HG03103 (cell line): ENCODE measurements around the gene AMZ2.
"Not testable (repeated sequence)": the region's sequence is repeated elsewhere in the genome, so short reads cannot be mapped to it uniquely, and the experiment has no call there.

Source experiments
- ATAC-seq: cut with Tn5 transposase; IDR thresholded peaks from one replicate; pipeline ENCODE4 v1.9.1; 2021; ENCODE audit warnings: low read depth; ENCODE audit not compliant: unreplicated experiment

Gene AMZ2

DNA sequence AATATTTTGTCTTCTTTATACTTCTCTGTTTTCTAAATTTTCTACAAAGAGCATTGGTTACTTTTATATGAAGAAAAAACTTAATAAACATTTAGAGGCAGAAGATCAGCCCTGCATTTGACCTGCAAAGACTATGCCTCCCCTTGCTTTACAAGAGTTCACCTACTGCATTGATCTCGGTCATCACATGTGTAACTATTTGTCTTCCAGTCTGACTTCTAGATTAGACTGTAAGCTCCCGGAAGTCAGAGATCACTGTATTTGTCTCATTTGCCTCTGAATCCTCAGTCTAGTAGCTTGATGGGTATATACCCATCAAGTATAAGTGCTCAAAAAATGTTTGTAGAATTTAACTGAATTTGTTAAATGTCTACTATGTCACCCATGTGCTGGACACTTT lies 27.7 kb upstream of the AMZ2 start:
- not testable (repeated sequence) for ATAC-seq

GRCh38 chr17:68220786-68221185 lies 27.1 kb upstream of the AMZ2 start:
- ATAC-seq = not testable (repeated sequence)

- ATAC-seq = no peak
These were observed 26.1 kb upstream of the AMZ2 start for GRCh38 chr17:68221786-68222185.

DNA sequence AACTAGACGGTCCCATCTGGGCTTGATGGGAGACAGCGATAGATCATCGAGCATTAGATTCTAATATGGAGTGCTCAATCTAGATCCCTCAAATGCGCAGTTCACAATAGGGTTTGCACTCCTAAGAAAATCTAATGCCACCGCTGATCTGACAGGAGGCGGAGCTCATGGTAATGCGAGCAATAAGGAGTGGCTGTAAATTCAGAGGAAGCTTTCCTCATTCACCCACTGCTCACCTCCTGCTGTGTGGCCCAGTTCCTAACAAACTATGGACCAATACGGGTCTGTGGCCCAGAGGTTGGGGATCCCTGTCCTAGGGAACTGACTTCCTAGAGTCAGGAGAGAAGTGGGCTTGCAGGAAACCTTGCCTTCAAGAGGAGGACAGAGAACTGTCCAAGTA lies 25.2 kb upstream of the AMZ2 start:
- no peak for ATAC-seq

GRCh38 chr17:68225055-68225454 lies 22.8 kb upstream of the AMZ2 start:
- ATAC-seq = not testable (repeated sequence)

GRCh38 chr17:68228039-68228680 lies 19.7 kb upstream of the AMZ2 start:
- ATAC-seq = not testable (repeated sequence)

GRCh38 chr17:68228817-68229570 lies 18.8 kb upstream of the AMZ2 start:
- ATAC-seq = no peak

DNA sequence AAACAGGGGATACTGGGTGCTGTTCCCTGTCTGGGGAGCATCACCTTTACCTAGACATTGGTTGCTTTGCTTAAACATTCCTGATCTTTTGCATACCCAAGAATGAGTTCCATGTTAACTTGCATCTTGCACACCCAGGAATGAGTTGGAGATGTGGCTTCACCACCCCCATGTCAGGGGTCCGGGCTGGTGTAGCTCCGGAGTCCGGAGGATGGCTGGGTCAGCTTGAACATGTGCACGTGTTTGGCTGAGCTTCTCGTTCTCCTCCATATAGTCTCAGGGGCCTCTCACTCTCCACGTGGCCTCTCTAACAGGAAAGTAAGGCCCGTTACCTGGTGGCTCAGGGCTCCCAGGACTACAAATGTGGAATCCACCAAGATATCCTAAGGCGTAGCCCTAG lies 18.2 kb upstream of the AMZ2 start:
- ATAC-seq = no peak

GRCh38 chr17:68231131-68231530 lies 16.7 kb upstream of the AMZ2 start:
- ATAC-seq = not testable (repeated sequence)

GRCh38 chr17:68231541-68231940 lies 16.3 kb upstream of the AMZ2 start:
- no peak for ATAC-seq

DNA sequence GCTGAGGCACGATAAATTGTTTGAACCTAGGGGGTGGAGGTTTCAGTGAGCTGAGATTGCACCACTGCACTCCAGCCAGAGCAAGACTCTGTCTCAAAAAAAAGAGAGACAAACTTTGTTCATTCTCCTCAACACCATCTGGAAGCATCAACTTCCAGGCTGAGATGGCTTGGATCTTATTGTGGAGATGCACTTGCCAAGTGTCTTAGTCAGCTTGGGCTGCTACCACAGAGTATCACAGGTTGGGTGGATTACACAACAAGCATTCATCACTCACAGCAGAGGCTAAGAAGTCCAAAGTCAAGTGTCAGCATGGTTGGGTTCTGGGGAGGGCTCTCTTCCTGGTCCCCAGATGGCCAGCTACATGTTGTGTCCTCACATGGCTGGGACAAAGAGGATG lies 15.1 kb upstream of the AMZ2 start:
- not testable (repeated sequence) for ATAC-seq

DNA sequence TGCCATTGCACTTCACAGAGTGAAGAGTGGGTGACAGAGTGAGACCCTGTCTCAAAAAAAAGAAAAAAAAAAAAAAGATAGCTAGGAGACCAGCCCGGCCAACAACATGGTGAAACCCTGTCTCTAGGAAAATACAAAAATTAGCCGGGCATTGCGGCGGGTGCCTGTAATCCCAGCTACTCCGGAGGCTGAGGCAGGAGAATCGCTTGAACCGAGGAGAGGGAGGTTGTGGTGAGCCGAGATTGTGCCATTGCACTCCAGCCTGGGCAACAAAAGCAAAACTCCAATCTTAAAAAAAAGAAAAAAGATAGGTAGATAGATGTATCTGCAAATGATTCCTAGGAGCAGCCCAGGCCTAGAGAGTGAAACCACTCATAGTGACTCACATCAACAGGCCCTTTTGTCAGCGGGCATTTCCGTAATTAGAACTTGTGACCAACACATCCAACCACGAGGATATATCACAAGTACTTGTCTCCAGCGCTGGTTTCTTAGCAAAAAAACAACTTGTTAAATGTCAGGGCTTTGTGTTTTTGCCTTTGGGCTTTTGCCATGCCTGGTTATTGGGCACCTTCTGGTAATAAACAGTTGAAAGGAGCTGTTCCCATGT lies 13.0 kb upstream of the AMZ2 start:
- peak; percentile 33 for ATAC-seq

DNA sequence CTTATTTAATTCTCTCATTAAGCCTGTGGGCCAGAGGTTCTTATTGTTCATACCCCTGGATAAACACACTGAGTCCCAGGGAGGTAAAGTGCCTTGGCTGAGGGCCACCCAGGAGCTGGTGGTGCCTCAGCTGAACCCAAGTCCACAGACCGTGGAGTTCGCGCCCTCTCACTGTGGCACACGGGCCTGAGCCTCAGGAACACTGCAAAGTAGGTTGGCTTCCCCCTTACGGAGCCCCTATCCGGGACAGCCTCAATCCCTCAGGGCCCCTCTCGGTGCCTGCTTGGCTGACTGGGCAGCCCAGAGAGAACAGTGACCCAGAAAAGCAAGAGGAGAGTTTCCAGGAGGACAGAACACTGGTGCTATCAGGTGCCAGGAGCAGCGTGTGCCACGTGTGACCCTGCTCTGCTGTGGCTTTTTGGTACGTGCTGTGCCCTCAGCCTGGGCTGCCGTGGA lies 12.5 kb upstream of the AMZ2 start:
- ATAC-seq = not testable (repeated sequence)

GRCh38 chr17:68237369-68238163 lies 10.3 kb upstream of the AMZ2 start:
- peak; percentile 57 for ATAC-seq

GRCh38 chr17:68238164-68238870 lies 9.5 kb upstream of the AMZ2 start:
- ATAC-seq = no peak

DNA sequence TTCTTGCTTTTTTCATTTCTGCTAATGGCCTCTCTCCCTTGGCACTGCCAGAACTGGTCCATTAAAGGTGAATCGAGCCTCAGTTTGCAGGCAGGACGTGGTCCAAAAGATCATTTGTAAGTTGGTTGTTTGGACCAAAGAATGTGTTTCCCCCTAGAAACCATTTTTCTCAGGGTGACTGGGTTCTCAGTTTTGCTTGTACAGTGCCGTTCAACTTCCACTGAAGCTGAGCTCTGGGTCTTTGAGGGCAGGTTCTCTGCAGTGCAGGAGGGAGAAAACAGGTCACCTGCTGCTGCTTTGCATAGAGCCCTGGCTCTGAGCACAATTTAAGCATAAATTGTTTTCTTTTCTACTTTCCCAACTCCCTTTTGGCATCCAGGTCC lies 9.0 kb upstream of the AMZ2 start:
- ATAC-seq = no peak

DNA sequence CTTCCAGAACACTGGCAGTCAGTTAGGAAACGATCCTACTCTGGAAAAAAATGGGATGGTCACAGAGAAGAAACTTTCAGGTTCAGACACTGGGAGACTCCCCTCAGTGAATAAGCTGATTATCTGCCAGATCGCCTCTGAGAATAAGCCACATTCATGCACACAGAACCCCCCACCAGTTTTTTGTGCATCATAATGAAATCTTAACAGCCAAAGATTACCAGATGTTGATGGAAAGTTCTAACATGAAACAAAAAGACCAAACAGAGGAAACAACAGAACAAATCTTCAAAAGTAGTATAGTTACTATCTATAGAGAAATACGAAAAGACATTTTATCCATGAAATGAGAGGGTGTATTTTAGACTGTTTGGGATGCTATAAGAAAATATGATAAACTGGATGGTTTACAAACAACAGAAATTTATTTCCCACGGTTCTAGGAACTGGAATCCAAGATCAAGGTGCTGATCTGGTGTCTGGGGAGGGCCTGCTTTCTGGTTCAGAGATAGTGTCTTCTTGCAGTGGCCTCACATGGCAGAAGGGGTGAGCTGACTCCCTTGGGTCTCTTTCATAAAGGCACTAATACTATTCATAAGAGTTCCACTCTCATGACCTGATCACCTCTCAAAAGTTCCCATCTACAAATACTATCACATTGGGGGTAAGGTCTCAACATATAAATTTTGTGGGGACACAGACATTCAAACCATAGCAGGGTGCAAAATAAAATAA lies 8.0 kb upstream of the AMZ2 start:
- ATAC-seq = no peak

DNA sequence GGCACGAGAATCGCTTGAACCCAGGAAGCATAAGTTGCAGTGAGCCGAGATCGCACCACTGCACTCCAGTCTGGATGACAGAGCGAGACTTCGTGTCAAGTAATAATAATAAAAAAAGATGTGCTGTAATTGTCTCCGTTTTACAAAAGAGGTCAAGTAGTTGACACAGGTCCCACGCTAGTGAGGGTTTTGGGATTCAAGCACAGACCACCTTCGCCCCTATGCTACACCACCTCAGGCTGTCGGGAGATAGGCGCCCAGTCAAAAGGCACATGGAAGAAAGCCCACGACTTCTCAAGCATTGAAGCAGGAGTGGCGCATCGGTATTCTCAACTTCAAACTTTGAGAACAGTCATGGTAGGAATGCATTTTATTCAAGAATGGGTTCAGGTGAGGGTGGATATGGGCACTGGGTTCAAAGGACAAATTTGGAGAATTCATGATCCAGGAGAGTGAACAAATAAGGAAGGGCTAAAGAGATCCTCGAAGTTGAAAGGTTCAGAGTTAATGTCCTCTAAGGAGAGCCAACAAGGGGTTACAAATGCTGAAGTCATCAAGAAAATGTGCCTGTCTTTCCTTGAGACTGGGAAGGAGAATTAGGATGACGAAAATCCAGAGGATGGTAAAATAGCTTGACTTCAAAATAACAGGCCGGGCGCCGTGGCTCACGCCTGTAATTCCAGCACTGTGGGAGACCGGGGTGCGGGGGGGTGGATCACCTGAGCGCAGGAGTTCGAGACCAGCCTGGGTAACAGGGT lies 1.4 kb upstream of the AMZ2 start:
- ATAC-seq = no peak
